SJCRH30 (cell line): ENCODE measurements around the gene KCNN2. TPM values are rescaled to one million over a fixed set of nuclear protein-coding genes. Genes with fewer than 3 reads are reported as not detected.
A peak's percentile ranks its signal among the peaks of the same experiment; 100 is the strongest.

Source experiments
- DNase-seq, 2 experiments: peaks; one replicate each; pipeline ENCODE4 v3.0.0-alpha.2; 2015 to 2020
- H3K27ac ChIP-seq: fragments of 250-450 bp; sonication (Bioruptor Pico); 2 replicates; pipeline ENCODE4 v1.5.1; 2020; ENCODE audit warnings: mild to moderate bottlenecking, moderate library complexity
- H3K27me3 ChIP-seq: fragments of 250-450 bp; sonication (Bioruptor Pico); 2 replicates; pipeline ENCODE4 v1.5.1; 2020; ENCODE audit warnings: mild to moderate bottlenecking, moderate library complexity
- H3K36me3 ChIP-seq: fragments of 250-450 bp; sonication (Bioruptor Pico); 2 replicates; pipeline ENCODE4 v1.5.1; 2020; ENCODE audit warnings: mild to moderate bottlenecking, moderate library complexity
- H3K4me1 ChIP-seq: fragments of 250-450 bp; sonication (Bioruptor Pico); 2 replicates; pipeline ENCODE4 v1.5.1; 2020; ENCODE audit warnings: mild to moderate bottlenecking, moderate library complexity
- H3K4me3 ChIP-seq: fragments of 250-450 bp; sonication (Bioruptor Pico); 2 replicates; pipeline ENCODE4 v1.5.1; 2020; ENCODE audit warnings: mild to moderate bottlenecking, moderate library complexity
- H3K9me3 ChIP-seq: fragments of 250-450 bp; sonication (Bioruptor Pico); replicated peaks from 2 replicates; pipeline ENCODE4 v1.5.1; 2020; ENCODE audit warnings: mild to moderate bottlenecking, moderate library complexity
- total RNA-seq: library from RNA; depleted of rRNA; stranded (reverse); fragments of >200 nt; shearing (Covaris generic); gene quantifications from 2 replicates; pipeline ENCODE4 v1.2.3, GENCODE V29; 2014; rRNA removed

KCNN2 gene
- total RNA-seq = not detected in 2 replicates

DNA sequence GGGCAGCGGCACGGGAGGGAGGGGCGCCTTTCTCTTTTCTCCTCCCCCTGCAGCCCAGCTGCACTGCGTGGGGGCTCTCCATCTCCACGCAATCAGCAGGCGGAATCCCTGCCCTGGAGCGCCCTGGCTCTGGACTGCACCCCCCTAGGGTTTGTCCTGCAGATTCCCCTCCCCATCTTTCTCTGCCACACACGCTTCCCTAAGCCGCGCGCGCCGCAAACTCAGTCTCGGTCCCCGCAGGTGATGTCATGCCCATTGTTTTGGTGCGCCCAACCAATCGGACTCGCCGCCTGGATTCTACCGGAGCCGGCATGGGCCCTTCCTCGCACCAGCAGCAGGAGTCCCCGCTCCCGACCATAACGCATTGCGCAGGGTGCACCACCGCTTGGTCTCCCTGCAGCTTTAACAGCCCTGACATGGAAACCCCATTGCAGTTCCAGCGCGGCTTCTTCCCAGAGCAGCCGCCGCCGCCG, at the start of gene KCNN2:
KCNN2 (plus strand) TSS at position 347 of the 473 bp plus-strand sequence; CDS start at position 417, 70 bp downstream.
- H3K27ac ChIP-seq = no peak within 1 kb of the TSS
- no peaks in the 10 kb centered on the region; the same call in 1 of the 2 replicates for H3K27me3 ChIP-seq
- H3K9me3 ChIP-seq = no peaks in the 10 kb centered on the region
- H3K4me3 ChIP-seq = no peak within 1 kb of the TSS
- no peak for DNase-seq
- H3K36me3 ChIP-seq = no peaks in the 10 kb centered on the region
- no peaks in the 10 kb centered on the region for H3K4me1 ChIP-seq

- Histone ChIP-seq H3K4me3 (no peak overlapping the region), H3K4me1 (no peaks in the 10 kb centered on the region), H3K36me3 (no peaks in the 10 kb centered on the region), H3K27ac (no peak overlapping the region), H3K9me3 (no peaks in the 10 kb centered on the region), H3K27me3 (no peaks in the 10 kb centered on the region)
- no peak for DNase-seq
Measured at GRCh38 chr5:114312658-114313057, 49.2 kb upstream of the KCNN2 start.

- no peak overlapping the region for H3K27ac ChIP-seq
- no peaks in the 10 kb centered on the region for H3K4me1 ChIP-seq
- no peaks in the 10 kb centered on the region for H3K27me3 ChIP-seq
- no peak overlapping the region for H3K4me3 ChIP-seq
- no peaks in the 10 kb centered on the region for H3K9me3 ChIP-seq
- H3K36me3 ChIP-seq = no peaks in the 10 kb centered on the region
- no peak for DNase-seq
Measured at GRCh38 chr5:114314061-114314460, 47.8 kb upstream of the KCNN2 start.

GRCh38 chr5:114316167-114316566, 45.7 kb upstream of the KCNN2 start:
- DNase-seq = no peak
- Histone ChIP-seq H3K27me3 (no peaks in the 10 kb centered on the region), H3K36me3 (no peaks in the 10 kb centered on the region), H3K4me3 (no peak overlapping the region), H3K9me3 (no peaks in the 10 kb centered on the region), H3K27ac (no peak overlapping the region), H3K4me1 (no peaks in the 10 kb centered on the region)

- DNase-seq = no peak
- H3K27me3 ChIP-seq = no peaks in the 10 kb centered on the region
- no peaks in the 10 kb centered on the region for H3K9me3 ChIP-seq
- no peaks in the 10 kb centered on the region for H3K4me1 ChIP-seq
- H3K27ac ChIP-seq = no peak overlapping the region
- no peak overlapping the region for H3K4me3 ChIP-seq
- no peaks in the 10 kb centered on the region for H3K36me3 ChIP-seq
Measured at GRCh38 chr5:114317751-114318150, 44.1 kb upstream of the KCNN2 start.

DNA sequence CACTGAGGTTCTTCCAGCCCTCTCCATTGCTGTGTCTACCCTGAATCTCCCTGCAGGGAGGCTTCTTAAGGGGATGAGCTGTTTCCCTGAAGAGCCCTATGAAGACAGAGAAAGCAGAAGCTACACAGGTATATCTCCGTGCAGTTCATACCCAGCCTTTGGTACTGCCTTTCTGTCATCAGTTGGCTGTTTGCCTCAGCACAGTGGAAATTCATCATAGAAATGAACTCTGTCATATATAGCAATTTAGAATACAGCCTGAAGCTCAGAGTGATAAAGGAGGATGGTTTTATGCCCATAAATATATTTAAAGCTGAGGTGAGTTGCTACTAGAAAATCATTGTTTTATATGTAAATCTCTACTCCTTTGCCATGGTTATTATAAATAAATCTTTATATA, 42.6 kb upstream of the KCNN2 start:
- H3K27me3 ChIP-seq = peaks cover 3% of the 10 kb centered on the region; the same call in 1 of the 2 replicates
- no peak for DNase-seq
- no peaks in the 10 kb centered on the region for H3K4me1 ChIP-seq
- H3K9me3 ChIP-seq = no peaks in the 10 kb centered on the region
- H3K27ac ChIP-seq = no peak overlapping the region
- H3K36me3 ChIP-seq = no peaks in the 10 kb centered on the region
- no peak overlapping the region for H3K4me3 ChIP-seq

- Histone ChIP-seq H3K27me3 (peaks cover 3% of the 10 kb centered on the region; the same call in 1 of the 2 replicates), H3K4me3 (no peak overlapping the region), H3K36me3 (no peaks in the 10 kb centered on the region), H3K9me3 (no peaks in the 10 kb centered on the region), H3K4me1 (no peaks in the 10 kb centered on the region), H3K27ac (no peak overlapping the region)
- DNase-seq = no peak
Measured at GRCh38 chr5:114319821-114320220, 42.0 kb upstream of the KCNN2 start.

- Histone ChIP-seq H3K36me3 (no peaks in the 10 kb centered on the region), H3K4me1 (no peaks in the 10 kb centered on the region), H3K9me3 (no peaks in the 10 kb centered on the region), H3K4me3 (no peak overlapping the region), H3K27me3 (peaks cover 3% of the 10 kb centered on the region; the same call in 1 of the 2 replicates), H3K27ac (no peak overlapping the region)
- peak in 1 of 2 experiments; percentile 20 for DNase-seq
Measured at GRCh38 chr5:114324282-114324681, 37.6 kb upstream of the KCNN2 start.

GRCh38 chr5:114325541-114325940, 36.3 kb upstream of the KCNN2 start:
- Histone ChIP-seq H3K27ac (no peak overlapping the region), H3K27me3 (peaks cover 3% of the 10 kb centered on the region; the same call in 1 of the 2 replicates), H3K4me3 (no peak overlapping the region), H3K9me3 (no peaks in the 10 kb centered on the region), H3K36me3 (no peaks in the 10 kb centered on the region), H3K4me1 (no peaks in the 10 kb centered on the region)
- DNase-seq = no peak

DNA sequence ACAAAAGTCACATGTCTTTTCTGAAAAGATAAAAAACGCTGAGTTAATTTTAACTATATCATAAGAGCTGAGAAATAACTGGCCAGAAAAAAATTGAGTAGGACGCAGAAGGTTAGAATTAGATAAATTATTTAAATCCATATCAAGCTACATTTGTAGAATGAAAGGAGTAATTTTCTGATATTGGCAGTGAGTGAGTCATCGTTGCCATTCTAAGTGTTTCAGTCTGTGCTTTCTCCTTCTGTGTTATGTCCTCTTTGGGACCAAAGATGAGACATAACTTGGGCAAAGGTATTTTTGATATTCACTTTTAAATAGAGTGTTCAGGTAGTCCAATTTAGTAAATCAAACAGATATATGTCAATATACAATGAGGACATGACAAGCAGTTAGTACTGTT, 34.4 kb upstream of the KCNN2 start:
- Histone ChIP-seq H3K27ac (no peak overlapping the region), H3K4me1 (no peaks in the 10 kb centered on the region), H3K27me3 (peaks cover 3% of the 10 kb centered on the region; the same call in 1 of the 2 replicates), H3K36me3 (no peaks in the 10 kb centered on the region), H3K4me3 (no peak overlapping the region), H3K9me3 (no peaks in the 10 kb centered on the region)
- DNase-seq = no peak

- H3K9me3 ChIP-seq = no peaks in the 10 kb centered on the region
- H3K4me1 ChIP-seq = no peaks in the 10 kb centered on the region
- H3K27me3 ChIP-seq = peaks cover 3% of the 10 kb centered on the region; the same call in 1 of the 2 replicates
- no peaks in the 10 kb centered on the region for H3K36me3 ChIP-seq
- H3K4me3 ChIP-seq = no peak overlapping the region
- no peak overlapping the region for H3K27ac ChIP-seq
- DNase-seq = no peak
Measured at GRCh38 chr5:114327987-114328386, 33.9 kb upstream of the KCNN2 start.

DNA sequence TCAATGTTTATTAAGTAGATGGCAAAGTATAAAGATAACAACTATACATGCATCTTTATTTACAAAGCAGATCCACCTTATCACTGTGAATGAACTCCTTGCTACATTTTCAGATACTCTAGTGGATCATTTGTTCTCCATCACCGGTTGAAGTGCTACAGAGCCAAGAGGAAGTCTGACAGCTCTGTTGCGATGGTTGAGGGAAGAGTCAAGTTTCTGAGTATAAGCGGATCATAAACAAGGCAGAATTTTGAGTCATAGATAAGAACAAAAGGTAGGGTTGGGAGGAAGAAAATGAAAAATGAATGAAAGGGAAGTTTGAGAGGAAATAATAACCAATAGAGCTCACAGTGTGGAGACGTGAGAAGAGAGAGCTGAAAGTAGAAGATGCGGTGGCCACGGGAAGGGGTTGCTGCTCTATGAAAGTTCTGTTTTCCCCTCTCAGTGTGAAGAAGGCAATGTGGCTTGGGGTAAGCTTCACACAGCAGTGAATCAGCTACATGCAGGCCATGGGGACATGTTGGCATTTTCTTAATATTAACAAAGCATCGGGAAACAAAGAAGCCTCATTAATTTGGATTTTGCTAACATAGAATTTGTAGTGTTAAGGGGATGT, 30.8 kb upstream of the KCNN2 start:
- H3K9me3 ChIP-seq = no peaks in the 10 kb centered on the region
- no peak overlapping the region for H3K27ac ChIP-seq
- no peaks in the 10 kb centered on the region for H3K4me1 ChIP-seq
- DNase-seq = no peak
- H3K27me3 ChIP-seq = no peaks in the 10 kb centered on the region
- H3K4me3 ChIP-seq = no peak overlapping the region
- no peaks in the 10 kb centered on the region for H3K36me3 ChIP-seq

- H3K36me3 ChIP-seq = no peaks in the 10 kb centered on the region
- no peak overlapping the region for H3K27ac ChIP-seq
- H3K4me3 ChIP-seq = no peak overlapping the region
- no peaks in the 10 kb centered on the region for H3K27me3 ChIP-seq
- H3K4me1 ChIP-seq = no peaks in the 10 kb centered on the region
- DNase-seq = no peak
- H3K9me3 ChIP-seq = no peaks in the 10 kb centered on the region
Measured at GRCh38 chr5:114332493-114332892, 29.4 kb upstream of the KCNN2 start.

DNA sequence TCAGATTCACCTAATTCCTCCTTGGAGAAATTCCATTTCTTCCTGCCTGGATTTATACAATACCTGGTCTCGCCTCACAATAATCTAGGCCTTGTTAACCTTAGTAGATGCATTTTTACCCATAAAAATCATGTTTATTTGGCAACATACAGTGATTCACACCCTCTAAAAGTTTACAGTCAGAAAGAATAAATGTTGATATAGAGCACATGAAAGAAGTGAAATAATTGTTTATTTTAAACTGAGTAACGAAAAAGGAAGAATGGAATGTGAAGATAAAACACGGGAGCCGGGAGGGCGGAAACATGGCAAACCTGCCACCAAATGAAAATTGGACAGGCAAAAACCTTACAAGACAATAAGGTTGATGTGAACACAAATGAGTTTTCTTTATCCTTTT, 28.9 kb upstream of the KCNN2 start:
- Histone ChIP-seq H3K4me3 (no peak overlapping the region), H3K36me3 (no peaks in the 10 kb centered on the region), H3K9me3 (no peaks in the 10 kb centered on the region), H3K4me1 (no peaks in the 10 kb centered on the region), H3K27me3 (no peaks in the 10 kb centered on the region), H3K27ac (no peak overlapping the region)
- DNase-seq = no peak

- no peaks in the 10 kb centered on the region for H3K27me3 ChIP-seq
- no peaks in the 10 kb centered on the region for H3K9me3 ChIP-seq
- H3K36me3 ChIP-seq = no peaks in the 10 kb centered on the region
- no peaks in the 10 kb centered on the region for H3K4me1 ChIP-seq
- H3K4me3 ChIP-seq = no peak overlapping the region
- no peak overlapping the region for H3K27ac ChIP-seq
- DNase-seq = no peak
Measured at GRCh38 chr5:114335391-114335790, 26.5 kb upstream of the KCNN2 start.

GRCh38 chr5:114339108-114339507, 22.8 kb upstream of the KCNN2 start:
- no peak overlapping the region for H3K27ac ChIP-seq
- H3K36me3 ChIP-seq = no peaks in the 10 kb centered on the region

More at GRCh38 chr5:114339108-114339507, 22.8 kb upstream of the KCNN2 start:
- no peaks in the 10 kb centered on the region for H3K9me3 ChIP-seq
- no peak overlapping the region for H3K4me3 ChIP-seq
- H3K27me3 ChIP-seq = no peaks in the 10 kb centered on the region
- no peaks in the 10 kb centered on the region for H3K4me1 ChIP-seq
- no peak for DNase-seq
